HG03108 (cell line): ENCODE measurements around the gene PVR.
"Not testable (repeated sequence)": the region's sequence is repeated elsewhere in the genome, so short reads cannot be mapped to it uniquely, and the experiment has no call there.

Experiments used
- ATAC-seq: cut with Tn5 transposase; IDR thresholded peaks from one replicate; pipeline ENCODE4 v1.9.1; 2021; ENCODE audit warnings: moderate library complexity; ENCODE audit not compliant: unreplicated experiment

Gene PVR

GRCh38 chr19:44694184-44694579 lies 50.5 kb downstream of the PVR start:
- ATAC-seq: no peak

- ATAC-seq: no peak
Measured at GRCh38 chr19:44696939-44697669, 53.4 kb downstream of the PVR start.

- ATAC-seq: no peak
Measured at GRCh38 chr19:44697670-44698034, 53.9 kb downstream of the PVR start.

GRCh38 chr19:44698492-44699201 lies 54.9 kb downstream of the PVR start, which contains the start of gene CEACAM16:
TSS of gene CEACAM16 (plus strand) at chr19:44699151. CDS start at chr19:44701457, 2,306 bp downstream.
- no peak for ATAC-seq

- no peak for ATAC-seq
Measured at GRCh38 chr19:44700547-44700946, 56.8 kb downstream of the PVR start.

- ATAC-seq: no peak
Measured at GRCh38 chr19:44701228-44701627, 57.5 kb downstream of the PVR start.

GRCh38 chr19:44702551-44703176 lies 59.0 kb downstream of the PVR start:
- no peak for ATAC-seq

- no peak for ATAC-seq
Measured at GRCh38 chr19:44703336-44704078, 59.8 kb downstream of the PVR start.

GRCh38 chr19:44704982-44705381 lies 61.3 kb downstream of the PVR start:
- ATAC-seq: no peak

- ATAC-seq: no peak
Measured at GRCh38 chr19:44705502-44706010, 61.8 kb downstream of the PVR start.

- no peak for ATAC-seq
Measured at GRCh38 chr19:44706506-44707236, 63.0 kb downstream of the PVR start.

GRCh38 chr19:44707794-44708193 lies 64.1 kb downstream of the PVR start:
- no peak for ATAC-seq

GRCh38 chr19:44708940-44709339 lies 65.2 kb downstream of the PVR start:
- no peak for ATAC-seq

GRCh38 chr19:44709434-44710266 lies 65.9 kb downstream of the PVR start:
- ATAC-seq: not testable (repeated sequence)

GRCh38 chr19:44710483-44710882 lies 66.8 kb downstream of the PVR start:
- no peak for ATAC-seq

GRCh38 chr19:44712864-44713515 lies 69.3 kb downstream of the PVR start:
- ATAC-seq: no peak
